ENCODE results near the gene TMEM233.
"Not testable (repeated sequence)": the region's sequence is repeated elsewhere in the genome, so short reads cannot be mapped to it uniquely, and the experiment has no call there.

Gene TMEM233

DNA sequence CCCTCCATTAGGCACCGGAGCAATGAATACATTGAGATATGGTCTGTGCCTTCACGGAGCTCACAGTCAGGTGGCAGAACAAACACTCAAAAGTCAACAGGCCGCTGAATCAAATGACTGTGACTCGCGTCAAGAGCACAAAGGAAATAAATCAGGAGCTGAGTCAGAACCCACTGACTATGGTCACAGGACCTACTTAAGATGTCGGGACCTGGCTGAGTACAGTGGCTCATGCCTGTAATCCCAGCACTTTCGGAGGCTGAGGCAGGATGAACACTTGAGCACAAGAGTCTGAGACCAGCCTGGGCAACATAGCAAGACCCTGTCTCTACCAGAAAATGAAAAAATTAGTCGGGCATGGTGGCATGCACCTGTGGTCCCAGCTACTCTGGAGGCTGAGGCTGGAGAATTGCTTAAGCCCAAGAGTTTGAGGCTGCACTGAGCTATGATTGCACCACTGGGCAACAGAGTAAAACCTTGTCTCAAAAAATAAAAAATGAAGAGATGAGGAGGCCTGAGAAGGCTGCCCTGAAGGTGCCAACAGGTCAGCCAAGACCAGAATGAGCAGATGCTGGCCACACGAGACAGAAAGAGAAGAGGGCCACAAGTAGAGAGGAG, 19.9 kb downstream of the TMEM233 start:
- no peak for DNase-seq

DNA sequence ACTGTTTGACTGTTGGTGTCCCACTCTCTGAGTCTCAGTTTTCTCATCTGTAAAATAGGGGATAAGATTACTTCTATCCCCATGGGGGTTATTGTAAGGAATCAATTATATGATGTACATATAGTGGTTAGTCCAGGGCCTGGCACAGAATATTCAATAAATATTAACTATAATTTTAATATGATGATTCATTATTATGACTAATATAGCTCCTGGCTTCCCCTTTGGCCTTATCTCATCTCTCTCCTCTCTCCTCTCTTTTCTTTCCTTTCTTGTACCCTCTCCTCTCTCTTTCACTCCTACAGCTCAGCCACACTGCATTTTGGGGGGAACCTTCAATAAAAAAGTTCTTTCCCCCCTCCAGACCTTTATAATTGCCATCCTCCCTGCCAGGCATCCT, 21.1 kb downstream of the TMEM233 start:
- no peak for DNase-seq

- no peak for DNase-seq
These were observed 22.2 kb downstream of the TMEM233 start for GRCh38 chr12:119615518-119616475.

GRCh38 chr12:119618328-119618896, 24.8 kb downstream of the TMEM233 start:
- DNase-seq, result not testable (repeated sequence)

- no peak for DNase-seq
These were observed 26.9 kb downstream of the TMEM233 start for GRCh38 chr12:119620490-119620889.

DNA sequence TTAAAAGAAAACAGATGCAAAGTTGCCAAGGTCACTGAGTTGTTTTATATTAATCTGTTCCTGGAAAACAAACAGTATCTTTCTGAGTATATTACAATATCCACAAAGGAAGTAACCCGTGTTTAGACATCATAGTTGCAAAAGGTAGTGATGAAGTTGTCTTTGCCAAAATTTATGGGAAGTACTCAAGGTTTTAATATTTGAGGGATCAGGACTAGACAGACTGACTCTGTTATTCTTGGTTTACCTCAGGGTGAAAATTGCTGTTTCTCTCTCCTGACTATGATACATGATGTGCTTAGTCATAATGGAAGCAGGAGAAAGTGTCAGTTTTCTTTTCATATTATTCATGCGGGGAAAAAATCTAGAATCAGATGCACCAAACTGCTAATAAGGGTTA, 28.3 kb downstream of the TMEM233 start:
- no peak for DNase-seq

- no peak for DNase-seq
These were observed 31.4 kb downstream of the TMEM233 start for GRCh38 chr12:119624966-119625365.

DNA sequence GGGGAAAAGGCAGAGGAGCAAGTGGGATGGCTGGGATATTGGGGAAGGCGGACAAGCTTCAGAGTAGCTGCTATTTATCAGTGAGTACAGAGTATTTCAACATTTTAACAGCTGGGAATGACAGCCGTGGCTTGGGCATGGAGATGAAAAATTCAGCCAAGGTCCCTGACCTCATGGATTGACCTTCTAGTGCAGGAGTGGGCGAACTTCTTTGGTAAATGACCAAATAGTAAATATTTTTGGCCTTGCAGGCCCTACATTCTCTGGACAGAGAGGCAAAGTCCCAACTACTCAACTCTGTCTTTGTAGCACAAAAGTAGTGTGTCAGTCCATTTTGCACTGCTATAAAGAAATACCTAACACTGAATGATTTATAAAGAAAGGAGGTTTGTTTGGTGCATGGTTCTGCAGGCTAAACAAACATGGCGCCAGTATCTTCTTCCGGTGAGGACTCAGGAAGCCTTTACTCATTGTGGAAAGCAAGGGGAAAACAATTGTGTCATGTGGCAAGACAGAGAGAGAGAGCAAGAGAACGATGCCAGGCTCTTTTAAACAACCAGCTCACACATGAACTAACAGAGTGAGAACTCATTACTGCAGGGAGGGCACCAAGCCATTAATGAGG, 33.6 kb downstream of the TMEM233 start:
- no peak for DNase-seq

DNA sequence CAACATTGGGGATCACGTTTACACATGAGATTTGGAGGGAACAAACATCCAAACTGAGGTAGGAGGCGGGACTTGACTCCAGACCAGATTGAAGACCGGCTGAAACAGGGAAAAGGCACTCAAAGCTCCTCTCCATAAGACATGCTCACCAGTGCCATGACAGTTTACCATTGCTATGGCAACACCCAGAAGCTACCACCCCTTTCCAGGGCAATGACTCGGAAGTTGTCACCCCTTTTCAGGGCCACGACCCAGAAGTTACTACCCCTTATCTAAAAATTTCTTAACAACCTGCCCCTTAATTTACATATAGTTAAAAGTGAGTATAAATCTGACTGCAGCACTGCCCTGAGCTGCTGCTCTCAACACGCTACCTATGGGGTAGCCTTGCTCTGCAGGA, 34.1 kb downstream of the TMEM233 start:
- DNase-seq, result no peak

GRCh38 chr12:119630223-119630780, 36.7 kb downstream of the TMEM233 start:
- DNase-seq, result no peak

DNA sequence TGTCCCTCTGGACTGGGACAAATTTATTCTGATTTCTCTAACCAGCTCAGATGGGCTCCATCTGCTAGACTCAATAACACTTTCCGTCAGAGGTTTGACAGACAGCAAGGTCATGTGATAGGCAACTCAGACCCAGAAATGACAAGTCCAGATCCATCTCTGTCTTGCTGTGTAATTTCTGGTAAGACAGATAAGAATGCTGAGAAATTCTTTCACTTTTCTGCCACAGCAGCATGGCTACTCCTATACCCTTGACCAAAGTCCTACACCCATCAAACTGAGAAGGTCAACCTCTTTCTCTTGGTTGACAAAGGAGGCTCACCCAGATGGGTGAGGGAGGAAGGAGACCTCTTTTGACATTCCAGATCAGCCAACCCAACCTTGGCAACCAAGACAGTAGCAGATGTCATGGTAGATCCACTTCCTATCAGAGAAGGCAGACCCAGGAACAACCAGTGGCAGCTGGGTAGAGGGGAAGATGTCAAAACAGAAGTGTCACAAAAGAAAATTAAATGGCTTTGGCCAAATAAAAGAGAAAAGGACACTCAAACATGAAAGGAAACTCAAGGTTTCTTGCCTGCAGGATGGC, 37.5 kb downstream of the TMEM233 start:
- DNase-seq, result no peak

DNA sequence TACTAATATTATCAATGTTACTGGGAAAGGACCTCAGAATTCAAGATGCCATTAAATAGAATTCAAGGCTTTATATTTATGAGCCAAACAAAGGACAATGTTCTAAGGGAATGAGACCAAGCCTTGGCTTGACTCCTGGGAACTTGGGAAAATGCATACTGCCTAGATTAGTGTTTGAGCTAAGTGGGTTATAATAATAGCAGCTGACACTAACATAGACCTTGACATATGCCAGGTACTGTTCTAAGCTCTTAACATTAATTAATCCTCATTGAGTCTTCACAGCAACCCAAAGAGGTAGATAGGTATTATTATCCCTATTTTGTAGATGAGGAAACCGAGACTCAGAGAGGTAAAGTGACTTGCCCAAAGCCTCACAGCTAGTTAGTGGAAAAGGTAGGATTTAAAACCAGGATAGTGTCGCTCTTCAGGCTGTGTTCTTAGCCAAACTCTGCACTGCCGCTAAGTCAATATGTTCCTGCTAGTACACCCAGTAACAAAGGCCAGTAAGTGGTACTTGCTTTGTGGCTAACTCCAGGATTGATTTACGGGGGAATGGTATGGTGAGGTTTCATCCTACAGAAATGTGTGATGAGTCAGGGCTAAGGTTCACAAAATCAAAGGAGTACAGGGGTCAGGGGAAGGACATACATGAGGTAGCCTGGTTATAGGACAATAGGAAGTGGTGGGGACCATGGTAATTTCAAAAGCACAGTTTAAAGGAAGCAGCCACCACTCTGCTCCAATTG, 38.5 kb downstream of the TMEM233 start:
- no peak for DNase-seq

DNA sequence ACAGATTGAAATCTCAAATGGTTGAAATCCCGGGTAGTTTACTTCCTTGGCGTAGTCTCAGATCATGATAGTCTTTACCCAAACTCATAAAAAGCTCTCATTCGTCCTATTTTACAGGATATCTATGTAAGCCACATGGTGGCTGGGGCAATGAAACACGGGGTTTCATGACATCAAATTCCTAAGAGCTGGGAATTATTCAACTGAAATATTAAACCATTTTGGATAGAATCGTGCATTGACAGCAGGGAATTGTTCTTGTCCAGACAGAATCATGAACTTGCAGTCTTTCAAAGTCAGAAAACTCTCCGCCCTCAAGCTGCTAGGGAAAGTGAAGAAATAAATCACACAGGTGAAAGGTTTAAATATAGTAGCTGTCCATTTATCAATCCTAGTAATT, 41.2 kb downstream of the TMEM233 start:
- no peak for DNase-seq

- no peak for DNase-seq
These were observed 49.4 kb downstream of the TMEM233 start for GRCh38 chr12:119642986-119643385.

DNA sequence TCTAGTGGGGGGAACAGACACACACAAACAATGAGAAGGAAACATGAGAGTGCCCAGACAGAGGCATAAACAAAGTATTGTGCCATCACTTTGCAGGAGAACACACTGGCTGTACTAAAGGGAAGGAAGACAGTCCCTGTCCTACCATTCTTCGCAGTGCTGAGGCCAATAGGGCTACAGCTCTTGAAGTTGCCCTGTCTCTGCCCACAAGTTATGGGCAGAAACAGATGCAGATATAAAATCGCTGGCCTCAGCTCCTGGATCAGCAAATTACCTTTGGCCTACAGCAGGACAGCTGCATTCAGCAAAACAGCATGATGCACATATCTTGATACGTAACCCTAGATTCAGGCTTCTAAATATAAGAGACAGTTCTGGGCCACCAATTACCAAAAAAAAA, 51.4 kb downstream of the TMEM233 start:
- no peak for DNase-seq

DNA sequence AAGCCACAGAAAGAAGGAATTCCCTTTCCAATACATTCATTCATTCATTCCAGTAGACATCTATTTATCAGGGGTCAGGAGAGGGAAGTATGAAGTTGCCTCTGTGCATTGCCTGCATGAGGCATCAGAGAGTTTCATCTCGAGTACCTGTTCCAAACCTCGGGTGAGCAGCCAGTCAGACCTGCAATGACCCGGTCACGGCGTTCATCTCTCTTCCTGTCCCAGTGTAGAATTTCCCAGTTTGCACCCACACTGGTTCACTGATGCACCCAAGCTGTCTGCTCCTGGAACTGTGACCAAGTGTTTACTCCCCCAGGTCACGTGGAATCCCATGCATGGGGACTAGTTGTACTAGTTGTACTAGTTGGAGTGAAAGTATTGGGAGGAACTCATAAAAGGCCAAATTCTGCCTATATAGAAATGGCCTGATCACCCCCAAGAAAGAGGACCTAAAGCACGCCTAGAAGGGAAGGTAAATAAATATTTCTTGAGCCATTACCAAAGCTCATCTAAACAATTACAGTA, 52.0 kb downstream of the TMEM233 start:
- no peak for DNase-seq

GRCh38 chr12:119649202-119649808, 55.7 kb downstream of the TMEM233 start:
- DNase-seq, result no peak

GRCh38 chr12:119652665-119653064, 59.1 kb downstream of the TMEM233 start:
- no peak for DNase-seq

- not testable (repeated sequence) for DNase-seq
These were observed 63.4 kb downstream of the TMEM233 start for GRCh38 chr12:119657001-119657400.

- DNase-seq, result not testable (repeated sequence)
These were observed 64.6 kb downstream of the TMEM233 start for GRCh38 chr12:119658166-119658565.

GRCh38 chr12:119659289-119659897, 65.8 kb downstream of the TMEM233 start:
- DNase-seq, result no peak
